Mucosa of descending colon (tissue), 3 donors: ENCODE results near the gene JAKMIP2. TPM values are rescaled to one million over a fixed set of nuclear protein-coding genes. Genes with fewer than 3 reads are reported as not detected.
"Not testable (repeated sequence)": the region's sequence is repeated elsewhere in the genome, so short reads cannot be mapped to it uniquely, and the experiment has no call there.

Experiments used
- ATAC-seq: fragments of 200-7000 bp; cut with Tn5 transposase; one replicate; pipeline ENCODE4 v1.9.1; 2020; ENCODE audit warnings: mild to moderate bottlenecking, moderate library complexity
- DNase-seq, 3 donors: peaks; one replicate each; pipeline ENCODE4 v3.0.0-alpha.2; 2020
- H3K36me3 ChIP-seq: fragments of 200-600 bp; one replicate; pipeline ENCODE4 v1.8.0; 2021; ENCODE audit warnings: low read depth, mild to moderate bottlenecking
- H3K4me1 ChIP-seq: fragments of 200-600 bp; one replicate; pipeline ENCODE4 v1.8.0; 2021; ENCODE audit warnings: low read depth, mild to moderate bottlenecking
- H3K4me3 ChIP-seq: fragments of 200-600 bp; one replicate; pipeline ENCODE4 v1.8.0; 2021; ENCODE audit warnings: mild to moderate bottlenecking
- H3K9me3 ChIP-seq: fragments of 200-600 bp; one replicate; pipeline ENCODE4 v1.8.0; 2021; ENCODE audit warnings: mild to moderate bottlenecking
- CTCF ChIP-seq: fragments of 200-600 bp; IDR thresholded peaks from one replicate; pipeline ENCODE4 v1.8.0; 2022; ENCODE audit warnings: antibody characterized with exemption, mild to moderate bottlenecking
- intact Hi-C, 2 donors: fragments of 100-400 bp; cut with DNase I in 1 of 2; cut with micrococcal nuclease in 1 of 2; formaldehyde crosslinking; loops; one replicate each; pipeline versions ENCODE4 v1.11.0 to v1.11.1; 2022; cut with DNase I, micrococcal nuclease
- total RNA-seq, 3 donors: library from RNA; stranded (reverse); fragmentation: NEBNext Ultra II Directional in 2 of 3; extraction: Animal tissue kit (Norgen Biotek cat#: 25700) in 2 of 3; gene quantifications; one replicate each; pipeline versions ENCODE4 v1.2.1 to v1.2.4, GENCODE V29; 2021 to 2023
- donor health status: DM: no; HTN: no; CAD: no; lungs with moderate emphysema.
- donor health status: DM: no; HTN: no; CAD: no.
- donor health status: DM: no; HTN: yes; CAD: no.

JAKMIP2 gene
- total RNA-seq, 3 donors from 2014 or later, result 0.90 to 9.0 (median 2.0) TPM

DNA sequence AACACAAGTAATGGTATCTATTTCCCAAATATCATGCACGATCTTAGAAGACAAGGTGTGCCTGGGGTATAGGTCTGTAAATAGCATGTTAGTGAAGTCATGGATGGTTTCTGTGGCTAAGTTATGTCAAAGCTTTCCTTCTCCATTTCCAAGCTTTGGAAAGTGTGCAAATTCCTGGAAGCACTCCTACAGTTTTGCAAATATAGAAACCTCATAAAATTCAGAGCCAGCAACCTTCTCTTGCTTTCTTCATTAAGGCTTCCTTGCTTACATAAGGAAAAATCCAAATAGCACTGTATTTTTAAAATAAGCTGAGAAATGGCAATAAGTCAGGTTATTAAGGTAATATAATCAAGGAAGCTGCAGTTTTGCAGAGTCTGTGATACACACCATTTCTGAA is 138.1 kb downstream of the JAKMIP2 start:
- Histone ChIP-seq H3K4me3 (no peak overlapping the region), H3K9me3 (no peaks in the 10 kb centered on the region), H3K4me1 (no peaks in the 10 kb centered on the region), H3K36me3 (no peaks in the 10 kb centered on the region)
- no peak for TF ChIP-seq CTCF
- no peak for ATAC-seq
- no peak for DNase-seq
- intact Hi-C loops, result no loop called here

GRCh38 chr5:147643142-147643541 is 139.4 kb downstream of the JAKMIP2 start:
- no peaks in the 10 kb centered on the region for H3K9me3 ChIP-seq
- intact Hi-C loops, result no loop called here
- no peak overlapping the region for H3K4me3 ChIP-seq
- no peak for DNase-seq
- no peak for ATAC-seq
- no peak for TF ChIP-seq CTCF
- no peaks in the 10 kb centered on the region for H3K36me3 ChIP-seq
- H3K4me1 ChIP-seq, result no peaks in the 10 kb centered on the region

DNA sequence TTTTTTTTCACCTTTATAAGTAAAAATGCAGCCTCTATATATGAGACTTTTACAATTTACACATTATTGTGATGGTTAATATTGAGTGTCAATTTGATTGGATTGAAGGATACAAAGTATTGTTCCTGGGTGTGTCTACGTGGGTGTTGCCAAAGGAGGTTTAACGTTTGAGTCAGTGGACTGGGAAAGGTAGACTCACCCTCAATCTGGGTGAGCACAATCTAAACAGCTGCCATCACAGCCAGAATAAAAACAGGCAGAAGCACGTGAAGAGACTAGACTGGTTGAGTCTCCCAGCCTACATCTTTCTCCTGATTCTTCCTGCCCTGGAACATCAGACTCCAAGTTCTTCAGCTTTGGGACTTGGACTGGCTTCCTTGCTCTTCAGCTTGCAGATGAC is 139.9 kb downstream of the JAKMIP2 start:
- no peak for TF ChIP-seq CTCF
- H3K4me1 ChIP-seq, result no peaks in the 10 kb centered on the region
- no peaks in the 10 kb centered on the region for H3K9me3 ChIP-seq
- H3K4me3 ChIP-seq, result no peak overlapping the region
- DNase-seq (no peak), ATAC-seq (no peak)
- intact Hi-C loops, result no loop called here
- H3K36me3 ChIP-seq, result no peaks in the 10 kb centered on the region

- TF ChIP-seq CTCF, result no peak
- DNase-seq (no peak), ATAC-seq (no peak)
- Histone ChIP-seq H3K4me3 (no peak overlapping the region), H3K36me3 (no peaks in the 10 kb centered on the region), H3K9me3 (no peaks in the 10 kb centered on the region), H3K4me1 (no peaks in the 10 kb centered on the region)
- intact Hi-C loops, result no loop called here
Measured at GRCh38 chr5:147639321-147639720, 143.2 kb downstream of the JAKMIP2 start.

DNA sequence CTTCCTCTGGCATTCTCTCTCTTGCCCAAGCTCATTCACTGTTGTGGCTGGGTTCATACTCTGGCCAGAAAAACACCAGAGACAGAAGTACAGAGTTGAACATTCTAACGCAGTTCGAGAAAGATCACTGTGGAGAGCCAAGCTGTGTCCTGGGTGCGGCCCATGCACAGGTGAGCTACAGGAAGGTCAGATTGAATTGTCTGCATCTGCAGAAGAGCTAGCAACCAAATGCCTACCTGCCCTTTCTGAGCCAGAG is 145.9 kb downstream of the JAKMIP2 start:
- Histone ChIP-seq H3K9me3 (no peaks in the 10 kb centered on the region), H3K4me3 (no peak overlapping the region), H3K4me1 (no peaks in the 10 kb centered on the region), H3K36me3 (no peaks in the 10 kb centered on the region)
- DNase-seq (no peak), ATAC-seq (no peak)
- no peak for TF ChIP-seq CTCF
- intact Hi-C loops, result no loop called here

DNA sequence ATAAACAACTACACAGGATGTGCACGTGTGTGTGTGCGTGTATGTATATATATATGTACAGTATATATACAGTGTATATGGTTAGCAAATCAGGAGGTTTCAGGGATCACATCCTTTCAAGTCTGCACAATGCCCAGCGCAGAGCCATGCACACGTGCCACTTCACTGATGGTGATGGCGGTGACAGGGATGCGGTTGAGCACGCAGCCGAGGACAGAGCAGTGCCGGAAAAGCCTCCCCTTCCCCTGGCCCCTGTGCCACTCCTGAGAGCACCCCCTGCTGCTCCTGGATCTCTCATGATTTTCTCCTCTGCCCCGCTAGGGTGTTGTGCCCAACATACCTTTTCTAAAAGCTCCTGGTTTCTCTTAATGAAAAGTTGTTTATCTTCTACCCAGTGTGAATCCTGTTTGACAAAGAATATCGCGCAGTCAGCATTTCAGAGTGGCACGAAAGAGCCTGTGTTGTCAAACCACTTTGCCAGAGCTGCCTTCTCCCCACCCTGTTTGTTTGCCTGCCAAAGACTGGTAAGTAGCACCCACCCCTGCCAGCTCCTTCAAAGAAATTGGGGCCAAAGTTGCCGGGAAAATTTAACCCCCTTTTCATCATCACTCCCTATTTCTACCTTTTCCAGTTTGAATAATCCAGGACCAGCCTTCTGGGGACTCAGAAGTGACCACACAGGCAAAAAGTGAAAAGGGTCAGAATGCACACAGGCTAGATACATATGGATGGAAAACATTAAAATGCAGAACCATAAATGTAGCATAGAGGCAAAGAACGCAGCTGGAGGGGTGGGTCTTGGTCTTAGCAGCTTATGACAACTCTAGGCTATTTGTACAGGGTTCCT is 146.4 kb downstream of the JAKMIP2 start:
- DNase-seq (no peak), ATAC-seq (no peak)
- Histone ChIP-seq H3K36me3 (no peaks in the 10 kb centered on the region), H3K9me3 (no peaks in the 10 kb centered on the region), H3K4me1 (no peaks in the 10 kb centered on the region), H3K4me3 (no peak overlapping the region)
- no peak for TF ChIP-seq CTCF
- intact Hi-C loops, result no loop called here

DNA sequence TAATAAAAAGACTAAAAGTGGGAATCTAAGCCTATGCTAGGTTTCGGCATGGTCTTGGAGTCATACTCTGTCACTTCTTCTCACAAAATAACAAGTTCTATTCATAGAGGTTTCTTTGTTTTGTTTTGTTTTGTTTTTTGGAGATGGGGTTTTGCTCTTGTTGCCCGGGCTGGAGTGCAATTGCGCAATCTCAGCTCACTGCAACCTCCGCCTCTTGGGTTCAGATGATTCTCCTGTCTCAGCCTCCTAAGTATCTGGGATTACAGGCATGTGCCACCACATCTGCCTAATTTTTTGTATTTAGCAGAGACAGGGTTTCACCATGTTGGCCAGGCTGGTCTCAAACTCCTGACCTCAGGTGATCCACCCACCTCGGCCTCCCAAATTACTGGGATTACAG is 147.1 kb downstream of the JAKMIP2 start:
- ATAC-seq, DNase-seq, H3K4me3 ChIP-seq, H3K9me3 ChIP-seq, H3K4me1 ChIP-seq, intact Hi-C loops, H3K36me3 ChIP-seq: not testable (repeated sequence)
